WTC11 (cell line): ENCODE data around the gene STK39.

Experiments used
- ATF3 ChIP-seq: sonication (generic); formaldehyde crosslinking; conservative IDR thresholded peaks from 2 replicates; pipeline ENCODE4 v1.8.1; 2022; ENCODE audit warnings: mild to moderate bottlenecking, missing genetic modification reagents
- CREM ChIP-seq: sonication (generic); formaldehyde crosslinking; IDR thresholded peaks from 2 replicates; pipeline ENCODE4 v1.8.1; 2022; ENCODE audit warnings: mild to moderate bottlenecking, missing genetic modification reagents, moderate library complexity
- CTCF ChIP-seq: fragments of 200-600 bp; IDR thresholded peaks from 2 replicates; pipeline ENCODE4 v1.8.0; 2022; ENCODE audit warnings: antibody characterized with exemption
- FOXJ3 ChIP-seq: sonication (generic); formaldehyde crosslinking; IDR thresholded peaks from 2 replicates; pipeline ENCODE4 v1.9.0; 2021; ENCODE audit warnings: missing genetic modification reagents, mild to moderate bottlenecking, borderline replicate concordance
- HMGA2 ChIP-seq: fragments of 250-450 bp; sonication (Bioruptor Pico); IDR thresholded peaks from 2 replicates; pipeline ENCODE4 v1.4.0; 2021; ENCODE audit warnings: mild to moderate bottlenecking, moderate library complexity
- JAZF1 ChIP-seq: fragments of 250-450 bp; sonication (Bioruptor Pico); IDR thresholded peaks from 2 replicates; pipeline ENCODE4 v1.9.0; 2021; ENCODE audit warnings: moderate library complexity, mild to moderate bottlenecking, inconsistent platforms
- OVOL2 ChIP-seq: fragments of 250-450 bp; sonication (Bioruptor Pico); IDR thresholded peaks from 2 replicates; pipeline ENCODE4 v1.9.0; 2021; ENCODE audit warnings: mild to moderate bottlenecking, borderline replicate concordance
- ZNF138 ChIP-seq: sonication (generic); formaldehyde crosslinking; conservative IDR thresholded peaks from 2 replicates; pipeline ENCODE4 v1.8.1; 2022; ENCODE audit warnings: mild to moderate bottlenecking, moderate library complexity, missing genetic modification reagents
- ZNF416 ChIP-seq: fragments of 250-450 bp; sonication (Bioruptor Pico); IDR thresholded peaks from 2 replicates; pipeline ENCODE4 v1.9.0; 2021; ENCODE audit warnings: mild to moderate bottlenecking, inconsistent platforms

DNA sequence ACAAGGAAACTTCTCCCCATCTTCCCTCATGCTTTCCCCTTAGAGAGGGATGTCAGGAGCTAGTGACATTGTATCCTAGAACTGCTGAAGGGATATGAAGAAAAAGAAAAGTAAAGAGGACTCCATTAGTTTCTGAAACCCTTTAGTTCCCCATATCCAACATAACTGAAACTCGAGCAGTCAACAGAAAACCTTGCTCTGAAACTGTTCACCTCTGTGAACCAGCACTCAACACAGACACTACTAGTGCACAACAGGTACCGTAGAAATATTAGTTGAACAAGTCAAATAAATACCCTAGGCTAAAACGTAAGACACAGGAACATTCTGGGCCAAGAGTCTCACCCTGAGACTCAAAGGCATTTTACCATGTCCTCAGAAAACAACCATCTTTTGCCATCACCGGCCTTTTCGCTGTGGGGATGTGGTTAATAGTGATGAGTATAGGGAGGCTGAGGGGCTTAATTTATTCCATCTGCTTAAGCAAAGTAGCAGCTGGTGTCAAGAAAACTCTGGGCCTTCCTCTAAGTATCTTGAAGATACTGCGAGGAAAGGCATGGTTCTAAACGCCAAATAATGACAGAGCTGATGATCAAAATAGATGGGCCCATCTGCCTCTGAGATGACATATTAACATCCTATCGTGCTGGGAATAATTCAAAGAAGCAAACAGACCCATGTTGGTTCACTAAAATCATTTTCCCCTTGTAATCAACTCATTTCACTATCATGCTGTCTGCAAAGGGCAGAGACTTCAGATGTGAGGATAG, 156.8 kb downstream of the STK39 start:
- TF ChIP-seq ZNF138 (no peak), CTCF (no peak), ATF3 (CRISPR knock-in tag) (no peak), HMGA2 (CRISPR knock-in tag) (no peak), JAZF1 (CRISPR knock-in tag) (no peak), CREM (CRISPR knock-in tag) (no peak), FOXJ3 (CRISPR knock-in tag) (no peak), OVOL2 (CRISPR knock-in tag) (no peak), ZNF416 (no peak)
